ENCODE data around the gene G2E3.

Gene G2E3

GRCh38 chr14:30520536-30520935 is 38.4 kb upstream of the G2E3 start:
- no peak for ATAC-seq
- TF ChIP-seq ZC3H10 (CRISPR knock-in tag; IDR thresholded peaks at IDR 0.05) = no peak
- TF ChIP-seq POU6F1 (CRISPR knock-in tag; IDR thresholded peaks at IDR 0.05; ENCODE audit: borderline replicate concordance, low read depth) = no peak
- TF ChIP-seq PPARA (CRISPR knock-in tag; IDR thresholded peaks at IDR 0.05; ENCODE audit: borderline replicate concordance) = no peak
- TF ChIP-seq ZNF70 (CRISPR knock-in tag; IDR thresholded peaks at IDR 0.05) = no peak
- no peak for TF ChIP-seq OSR1 (CRISPR knock-in tag; IDR thresholded peaks at IDR 0.05)
- no peak for TF ChIP-seq BACH2 (CRISPR knock-in tag; IDR thresholded peaks at IDR 0.05; ENCODE audit: borderline replicate concordance)
- TF ChIP-seq TOX (CRISPR knock-in tag; IDR thresholded peaks at IDR 0.05; ENCODE audit: borderline replicate concordance) = no peak
- no peak for TF ChIP-seq ARNTL (CRISPR knock-in tag; IDR thresholded peaks at IDR 0.05; ENCODE audit: borderline replicate concordance, low read depth)
- no peak for TF ChIP-seq ESRRG (CRISPR knock-in tag; IDR thresholded peaks at IDR 0.05)

GRCh38 chr14:30521899-30522736 is 36.8 kb upstream of the G2E3 start:
- 0 out of 3 replicates have a peak, but pooled peaks have one; percentile 38 for ATAC-seq
- TF ChIP-seq, protein P1, sequence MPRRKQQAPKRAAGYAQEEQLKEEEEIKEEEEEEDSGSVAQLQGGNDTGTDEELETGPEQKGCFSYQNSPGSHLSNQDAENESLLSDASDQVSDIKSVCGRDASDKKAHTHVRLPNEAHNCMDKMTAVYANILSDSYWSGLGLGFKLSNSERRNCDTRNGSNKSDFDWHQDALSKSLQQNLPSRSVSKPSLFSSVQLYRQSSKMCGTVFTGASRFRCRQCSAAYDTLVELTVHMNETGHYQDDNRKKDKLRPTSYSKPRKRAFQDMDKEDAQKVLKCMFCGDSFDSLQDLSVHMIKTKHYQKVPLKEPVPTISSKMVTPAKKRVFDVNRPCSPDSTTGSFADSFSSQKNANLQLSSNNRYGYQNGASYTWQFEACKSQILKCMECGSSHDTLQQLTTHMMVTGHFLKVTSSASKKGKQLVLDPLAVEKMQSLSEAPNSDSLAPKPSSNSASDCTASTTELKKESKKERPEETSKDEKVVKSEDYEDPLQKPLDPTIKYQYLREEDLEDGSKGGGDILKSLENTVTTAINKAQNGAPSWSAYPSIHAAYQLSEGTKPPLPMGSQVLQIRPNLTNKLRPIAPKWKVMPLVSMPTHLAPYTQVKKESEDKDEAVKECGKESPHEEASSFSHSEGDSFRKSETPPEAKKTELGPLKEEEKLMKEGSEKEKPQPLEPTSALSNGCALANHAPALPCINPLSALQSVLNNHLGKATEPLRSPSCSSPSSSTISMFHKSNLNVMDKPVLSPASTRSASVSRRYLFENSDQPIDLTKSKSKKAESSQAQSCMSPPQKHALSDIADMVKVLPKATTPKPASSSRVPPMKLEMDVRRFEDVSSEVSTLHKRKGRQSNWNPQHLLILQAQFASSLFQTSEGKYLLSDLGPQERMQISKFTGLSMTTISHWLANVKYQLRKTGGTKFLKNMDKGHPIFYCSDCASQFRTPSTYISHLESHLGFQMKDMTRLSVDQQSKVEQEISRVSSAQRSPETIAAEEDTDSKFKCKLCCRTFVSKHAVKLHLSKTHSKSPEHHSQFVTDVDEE (CRISPR knock-in tag; IDR thresholded peaks at IDR 0.05) = no peak
- TF ChIP-seq, protein P2, sequence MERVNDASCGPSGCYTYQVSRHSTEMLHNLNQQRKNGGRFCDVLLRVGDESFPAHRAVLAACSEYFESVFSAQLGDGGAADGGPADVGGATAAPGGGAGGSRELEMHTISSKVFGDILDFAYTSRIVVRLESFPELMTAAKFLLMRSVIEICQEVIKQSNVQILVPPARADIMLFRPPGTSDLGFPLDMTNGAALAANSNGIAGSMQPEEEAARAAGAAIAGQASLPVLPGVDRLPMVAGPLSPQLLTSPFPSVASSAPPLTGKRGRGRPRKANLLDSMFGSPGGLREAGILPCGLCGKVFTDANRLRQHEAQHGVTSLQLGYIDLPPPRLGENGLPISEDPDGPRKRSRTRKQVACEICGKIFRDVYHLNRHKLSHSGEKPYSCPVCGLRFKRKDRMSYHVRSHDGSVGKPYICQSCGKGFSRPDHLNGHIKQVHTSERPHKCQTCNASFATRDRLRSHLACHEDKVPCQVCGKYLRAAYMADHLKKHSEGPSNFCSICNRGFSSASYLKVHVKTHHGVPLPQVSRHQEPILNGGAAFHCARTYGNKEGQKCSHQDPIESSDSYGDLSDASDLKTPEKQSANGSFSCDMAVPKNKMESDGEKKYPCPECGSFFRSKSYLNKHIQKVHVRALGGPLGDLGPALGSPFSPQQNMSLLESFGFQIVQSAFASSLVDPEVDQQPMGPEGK (CRISPR knock-in tag; IDR thresholded peaks at IDR 0.05; ENCODE audit: borderline replicate concordance) = no peak
- TF ChIP-seq RARB (CRISPR knock-in tag; IDR thresholded peaks at IDR 0.05) (no peak), OSR1 (CRISPR knock-in tag; IDR thresholded peaks at IDR 0.05) (no peak), ZNF565 (CRISPR knock-in tag; conservative IDR thresholded peaks at IDR 0.05; ENCODE audit: low read depth) (no peak), GLIS3 (CRISPR knock-in tag; IDR thresholded peaks at IDR 0.05) (no peak), ZNF70 (CRISPR knock-in tag; IDR thresholded peaks at IDR 0.05) (no peak), SNAI2 (CRISPR knock-in tag; IDR thresholded peaks at IDR 0.05) (no peak), TOX (CRISPR knock-in tag; IDR thresholded peaks at IDR 0.05; ENCODE audit: borderline replicate concordance) (no peak), POU6F1 (CRISPR knock-in tag; IDR thresholded peaks at IDR 0.05; ENCODE audit: borderline replicate concordance, low read depth) (no peak), ISL1 (CRISPR knock-in tag; IDR thresholded peaks at IDR 0.05) (no peak), CSDC2 (CRISPR knock-in tag; IDR thresholded peaks at IDR 0.05) (no peak), ZNF8 (CRISPR knock-in tag; IDR thresholded peaks at IDR 0.05) (no peak), PPARA (CRISPR knock-in tag; IDR thresholded peaks at IDR 0.05; ENCODE audit: borderline replicate concordance) (no peak), ZFP30 (CRISPR knock-in tag; IDR thresholded peaks at IDR 0.05) (no peak)
- TF ChIP-seq, protein P3, sequence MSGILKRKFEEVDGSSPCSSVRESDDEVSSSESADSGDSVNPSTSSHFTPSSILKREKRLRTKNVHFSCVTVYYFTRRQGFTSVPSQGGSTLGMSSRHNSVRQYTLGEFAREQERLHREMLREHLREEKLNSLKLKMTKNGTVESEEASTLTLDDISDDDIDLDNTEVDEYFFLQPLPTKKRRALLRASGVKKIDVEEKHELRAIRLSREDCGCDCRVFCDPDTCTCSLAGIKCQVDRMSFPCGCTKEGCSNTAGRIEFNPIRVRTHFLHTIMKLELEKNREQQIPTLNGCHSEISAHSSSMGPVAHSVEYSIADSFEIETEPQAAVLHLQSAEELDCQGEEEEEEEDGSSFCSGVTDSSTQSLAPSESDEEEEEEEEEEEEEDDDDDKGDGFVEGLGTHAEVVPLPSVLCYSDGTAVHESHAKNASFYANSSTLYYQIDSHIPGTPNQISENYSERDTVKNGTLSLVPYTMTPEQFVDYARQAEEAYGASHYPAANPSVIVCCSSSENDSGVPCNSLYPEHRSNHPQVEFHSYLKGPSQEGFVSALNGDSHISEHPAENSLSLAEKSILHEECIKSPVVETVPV (CRISPR knock-in tag; IDR thresholded peaks at IDR 0.05) = no peak
